B cell (primary cell): ENCODE results near the gene TUT1. TPM values are rescaled to one million over a fixed set of nuclear protein-coding genes. Genes with fewer than 3 reads are reported as not detected.

Source experiments
- ATAC-seq: fragments of 200-7000 bp; cut with Tn5 transposase; one replicate; pipeline ENCODE4 v1.10.0; 2021; ENCODE audit warnings: low read depth, mild to moderate bottlenecking, moderate number of reproducible peaks, moderate library complexity
- CTCF ChIA-PET: fragments of 350-600 bp; sonication (Branson Sonifier 250); formaldehyde crosslinking; loops from one replicate; lab custom pipeline; 2021; ENCODE audit warnings: antibody characterized with exemption, inconsistent platforms; lab: Charles Lee
- POLR2A ChIA-PET: fragments of 350-600 bp; sonication (Branson Sonifier 250); formaldehyde crosslinking; loops from one replicate; lab custom pipeline; 2021; ENCODE audit warnings: antibody characterized with exemption; lab: Charles Lee
- DNase-seq: peaks from one replicate; pipeline ENCODE4 v3.0.0; 2013
- H2AFZ ChIP-seq: 2 replicates; pipeline ENCODE4 v1.6.1; 2012; ENCODE audit warnings: mild to moderate bottlenecking, low read depth, low read length; ENCODE audit not compliant: insufficient read depth, poor library complexity, severe bottlenecking
- H3K27ac ChIP-seq, 2 donors: 1 replicate in 1 of 2; 2 replicates in 1 of 2; pipeline ENCODE4 v1.5.1; 2012 to 2013; ENCODE audit warnings: low read length in 2 of 2, mild to moderate bottlenecking in 2 of 2, moderate library complexity in 1 of 2
- H3K27me3 ChIP-seq, 4 experiments: fragments of 200-600 bp in 1 of 4; sonication (generic) in 1 of 4; replicated peaks in 1 of 4; 1 replicate in 2 of 4; 2 replicates in 2 of 4; pipeline versions ENCODE4 v1.6.1 to v1.7.0; 2013 to 2016; ENCODE audit warnings: low read length in 3 of 4, mild to moderate bottlenecking in 2 of 4, mixed read lengths in 1 of 4, moderate library complexity in 1 of 4; ENCODE audit not compliant: insufficient read depth in 4 of 4, control insufficient read depth in 3 of 4; ENCODE audit errors: control extremely low read depth in 1 of 4
- H3K36me3 ChIP-seq, 2 experiments: replicated peaks in 1 of 2; 1 replicate in 1 of 2; 2 replicates in 1 of 2; pipeline versions ENCODE4 v1.6.1 to v1.7.1; 2013; ENCODE audit warnings: low read length in 1 of 2; ENCODE audit not compliant: insufficient read depth in 2 of 2, control insufficient read depth in 1 of 2; ENCODE audit errors: control extremely low read depth in 1 of 2, extremely low read depth in 1 of 2
- H3K4me1 ChIP-seq, 2 donors: fragments of 200-600 bp in 1 of 2; sonication (generic) in 1 of 2; 1 replicate in 1 of 2; 2 replicates in 1 of 2; pipeline versions ENCODE4 v1.5.1 to v1.6.1; 2013 to 2017; ENCODE audit warnings: low read length in 2 of 2; ENCODE audit not compliant: control insufficient read depth in 2 of 2, insufficient read depth in 2 of 2
- H3K4me2 ChIP-seq: replicated peaks from 2 replicates; pipeline ENCODE3; 2012; ENCODE audit warnings: mild to moderate bottlenecking, low read depth, low read length; ENCODE audit not compliant: poor library complexity, severe bottlenecking
- H3K4me3 ChIP-seq, 5 experiments: fragments of 200-600 bp in 1 of 5; sonication (generic) in 1 of 5; 1 replicate in 3 of 5; 2 replicates in 2 of 5; pipeline versions ENCODE4 v1.5.1 to v1.7.0; 2011 to 2016; ENCODE audit warnings: low read length in 4 of 5, mild to moderate bottlenecking in 4 of 5, low read depth in 2 of 5, control low read depth in 1 of 5, moderate library complexity in 1 of 5; ENCODE audit not compliant: insufficient read depth in 1 of 5; ENCODE audit errors: control extremely low read depth in 1 of 5, extremely low read depth in 1 of 5
- H3K79me2 ChIP-seq: fragments of 200-600 bp; sonication (generic); one replicate; pipeline ENCODE4 v1.6.0; 2016; ENCODE audit warnings: low read length; ENCODE audit not compliant: control insufficient read depth, insufficient read depth
- H3K9ac ChIP-seq: fragments of 200-600 bp; sonication (generic); 2 replicates; pipeline ENCODE4 v1.6.1; 2017; ENCODE audit warnings: mild to moderate bottlenecking, low read length, moderate library complexity
- H3K9me3 ChIP-seq, 3 donors: one replicate each; pipeline versions ENCODE4 v1.6.1 to v1.7.1; 2013; ENCODE audit warnings: low read length in 2 of 3; ENCODE audit not compliant: control insufficient read depth in 2 of 3, insufficient read depth in 1 of 3; ENCODE audit errors: control extremely low read depth in 1 of 3
- H4K20me1 ChIP-seq: 2 replicates; pipeline ENCODE4 v1.6.0; 2012; ENCODE audit warnings: mild to moderate bottlenecking, low read length; ENCODE audit not compliant: insufficient read depth, control insufficient read depth, poor library complexity, severe bottlenecking
- H3K27ac Mint-ChIP-seq: one replicate; pipeline ENCODE4 v1.8.0; 2021; ENCODE audit warnings: mixed read lengths
- H3K27me3 Mint-ChIP-seq: one replicate; pipeline ENCODE4 v1.8.0; 2021; ENCODE audit warnings: mixed read lengths
- H3K4me1 Mint-ChIP-seq: one replicate; pipeline ENCODE4 v1.8.0; 2021; ENCODE audit warnings: mixed read lengths
- H3K4me3 Mint-ChIP-seq: one replicate; pipeline ENCODE4 v1.8.0; 2021; ENCODE audit warnings: mixed read lengths
- H3K9me3 Mint-ChIP-seq: one replicate; pipeline ENCODE4 v1.8.0; 2022; ENCODE audit warnings: mixed read lengths; ENCODE audit not compliant: insufficient read depth
- EZH2 ChIP-seq: IDR thresholded peaks from 2 replicates; pipeline ENCODE4 v1.6.1; 2012; ENCODE audit warnings: borderline replicate concordance, low read depth, mild to moderate bottlenecking, moderate library complexity, low read length; ENCODE audit not compliant: insufficient read depth, poor library complexity, severe bottlenecking
- WGBS: methylation state at CpG from one replicate; pipeline ENCODE4 v1.1.5; 2013; ENCODE audit warnings: missing lambda C conversion rate; ENCODE audit not compliant: insufficient coverage; 5-methylcytosine and 5-hydroxymethylcytosine counted together
- intact Hi-C: fragments of 100-400 bp; cut with micrococcal nuclease; formaldehyde crosslinking; loops from one replicate; pipeline ENCODE4 v1.10.0; 2022
- polyA plus RNA-seq: library from polyadenylated mRNA; depleted of rRNA; stranded (reverse); fragments of >200 nt; gene quantifications from 2 replicates; pipeline ENCODE4 v1.2.3, GENCODE V29; 2012
- total RNA-seq, 2 donors: library from RNA; stranded (reverse); fragments of 120-200 nt in 1 of 2; gene quantifications; 1 replicate in 1 of 2; 2 replicates in 1 of 2; pipeline versions ENCODE4 v1.2.3 to v1.2.4, GENCODE V29; 2013 to 2022
- TF ChIP-seq, protein P1 (sequence below): fragments of 200-600 bp; IDR thresholded peaks from one replicate; pipeline ENCODE4 v1.8.0; 2022; ENCODE audit warnings: antibody characterized with exemption, mild to moderate bottlenecking

The TUT1 gene
- total and polyA plus RNA-seq, 2 donors (not counting 1 experiment from before 2014, with no cell fraction given) = 31.1 to 47.7 TPM

DNA sequence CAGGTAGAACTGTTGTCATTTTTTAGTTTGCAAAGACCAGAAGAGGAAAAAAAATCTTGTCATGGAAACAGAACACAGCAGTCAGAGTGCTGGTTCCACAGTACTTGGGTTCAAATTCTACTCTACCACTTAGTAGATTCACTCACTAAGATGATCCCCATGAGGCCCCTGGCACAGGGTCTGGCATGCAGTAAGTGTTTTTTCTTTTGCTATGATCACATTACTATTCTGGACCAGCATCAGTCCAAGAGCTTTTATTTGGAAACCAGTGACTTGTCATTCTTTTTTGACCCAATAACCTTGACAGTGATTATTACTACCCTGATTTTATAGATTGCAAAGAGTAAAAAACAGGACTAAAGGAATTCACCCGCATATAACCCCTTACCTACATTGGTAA, 21.7 kb downstream of the TUT1 start:
- peak overlapping the region in 1 of 2 donors; percentile 23 for H3K27ac ChIP-seq
- no peak overlapping the region for H3K4me3 Mint-ChIP-seq
- whole genome bisulfite sequencing = no CpG with 5 or more reads among the region's 1 CpG
- no peak overlapping the region for H3K4me3 ChIP-seq
- no peak for DNase-seq
- H3K27ac Mint-ChIP-seq = no peak overlapping the region
- H3K9me3 ChIP-seq = peaks cover 0 to 3% (median 0%) of the 10 kb centered on the region in 3 donors
- TF ChIP-seq EZH2 = no peak
- TF ChIP-seq, protein P1, sequence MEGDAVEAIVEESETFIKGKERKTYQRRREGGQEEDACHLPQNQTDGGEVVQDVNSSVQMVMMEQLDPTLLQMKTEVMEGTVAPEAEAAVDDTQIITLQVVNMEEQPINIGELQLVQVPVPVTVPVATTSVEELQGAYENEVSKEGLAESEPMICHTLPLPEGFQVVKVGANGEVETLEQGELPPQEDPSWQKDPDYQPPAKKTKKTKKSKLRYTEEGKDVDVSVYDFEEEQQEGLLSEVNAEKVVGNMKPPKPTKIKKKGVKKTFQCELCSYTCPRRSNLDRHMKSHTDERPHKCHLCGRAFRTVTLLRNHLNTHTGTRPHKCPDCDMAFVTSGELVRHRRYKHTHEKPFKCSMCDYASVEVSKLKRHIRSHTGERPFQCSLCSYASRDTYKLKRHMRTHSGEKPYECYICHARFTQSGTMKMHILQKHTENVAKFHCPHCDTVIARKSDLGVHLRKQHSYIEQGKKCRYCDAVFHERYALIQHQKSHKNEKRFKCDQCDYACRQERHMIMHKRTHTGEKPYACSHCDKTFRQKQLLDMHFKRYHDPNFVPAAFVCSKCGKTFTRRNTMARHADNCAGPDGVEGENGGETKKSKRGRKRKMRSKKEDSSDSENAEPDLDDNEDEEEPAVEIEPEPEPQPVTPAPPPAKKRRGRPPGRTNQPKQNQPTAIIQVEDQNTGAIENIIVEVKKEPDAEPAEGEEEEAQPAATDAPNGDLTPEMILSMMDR = no peak
- H4K20me1 ChIP-seq = peaks cover 15% of the 10 kb centered on the region
- no peaks in the 10 kb centered on the region for H3K27me3 Mint-ChIP-seq
- no peaks in the 10 kb centered on the region for H3K27me3 ChIP-seq
- peaks cover 23% of the 10 kb centered on the region for H3K79me2 ChIP-seq
- H3K9me3 Mint-ChIP-seq = no peaks in the 10 kb centered on the region
- intact Hi-C loops = loop anchor here (5.0 kb wide), 1 partner anchor 138 kb away; the partner anchor contains the start of genes BSCL2 and GNG3
- H3K4me1 ChIP-seq = peaks cover 9 to 17% of the 10 kb centered on the region in 2 donors
- ATAC-seq = no peak
- no peak overlapping the region for H3K9ac ChIP-seq
- no peak overlapping the region for H3K4me2 ChIP-seq
- peaks cover 50% of the 10 kb centered on the region for H3K4me1 Mint-ChIP-seq
- no peak overlapping the region for H2AFZ ChIP-seq
- CTCF ChIA-PET = interaction anchor here (0.6 to 6.1 kb wide), 9 partner anchors 9 to 292 kb away, joined by 3 to 33 read pairs (median 3); partner anchors contain the start of genes HNRNPUL2 and TUT1
- POLR2A ChIA-PET = interaction anchor here (1.4 kb wide), 1 partner anchor 14 kb away, joined by 4 read pairs; no protein-coding TSS in a partner anchor
- H3K36me3 ChIP-seq = peaks cover 15 to 64% of the 10 kb centered on the region in 2 experiments

DNA sequence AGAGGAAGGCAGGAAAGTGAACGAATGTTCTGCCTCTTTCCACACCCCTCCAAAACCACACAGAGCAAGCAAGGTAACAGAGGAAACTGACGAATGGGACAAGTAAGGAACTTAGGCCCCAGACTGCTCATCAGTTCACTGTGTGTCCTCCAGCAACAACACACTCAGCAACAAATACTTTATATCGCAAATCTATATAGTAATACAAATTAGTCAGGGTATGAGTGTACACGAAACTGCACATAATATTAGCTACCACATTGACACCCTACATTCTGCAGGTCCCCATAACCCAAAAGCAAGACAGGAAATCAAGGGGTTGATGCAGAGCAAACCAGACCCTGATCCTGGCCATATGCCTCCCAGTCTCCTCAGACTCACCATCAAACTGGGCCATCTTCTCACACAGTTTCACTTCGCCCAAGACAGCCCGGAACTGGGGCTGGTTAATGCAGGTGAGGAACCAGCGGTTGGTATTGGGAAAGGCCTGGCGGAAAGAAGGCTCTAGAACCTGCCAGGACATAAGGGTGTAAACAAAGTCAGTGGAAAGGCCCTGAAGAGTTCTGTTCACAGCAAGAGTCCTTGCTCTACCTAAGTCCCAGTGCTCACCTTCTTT, 24.2 kb downstream of the TUT1 start:
- POLR2A ChIA-PET = interaction anchor here (0.6 to 0.7 kb wide), 2 partner anchors 77 to 195 kb away, joined by 3 to 5 read pairs; no protein-coding TSS in a partner anchor
- no peak overlapping the region for H3K9ac ChIP-seq
- peaks cover 28% of the 10 kb centered on the region for H3K4me1 Mint-ChIP-seq
- no peaks in the 10 kb centered on the region for H3K9me3 ChIP-seq
- H3K27ac ChIP-seq = no peak overlapping the region
- CTCF ChIA-PET = interaction anchor here (0.7 to 1.3 kb wide), 3 partner anchors 9 to 172 kb away, joined by 3 to 5 read pairs (median 3); no protein-coding TSS in a partner anchor
- H3K79me2 ChIP-seq = peaks cover 21% of the 10 kb centered on the region
- H3K4me3 ChIP-seq = no peak overlapping the region
- H3K9me3 Mint-ChIP-seq = no peaks in the 10 kb centered on the region
- H3K4me3 Mint-ChIP-seq = no peak overlapping the region
- peaks cover 0 to under 1% of the 10 kb centered on the region in 2 donors for H3K4me1 ChIP-seq
- peaks cover 20% of the 10 kb centered on the region for H4K20me1 ChIP-seq
- WGBS = 91% methylated on average over 4 of the region's 8 CpGs
- H3K27me3 Mint-ChIP-seq = no peaks in the 10 kb centered on the region
- ATAC-seq (no peak), DNase-seq (no peak)
- H3K36me3 ChIP-seq = peaks cover 18 to 74% of the 10 kb centered on the region in 2 experiments
- H3K27ac Mint-ChIP-seq = no peak overlapping the region
- no peak overlapping the region for H3K4me2 ChIP-seq
- no peaks in the 10 kb centered on the region for H3K27me3 ChIP-seq
- TF ChIP-seq, protein P1 = no peak
- no peak for TF ChIP-seq EZH2
- H2AFZ ChIP-seq = no peak overlapping the region
- intact Hi-C loops = no loop called here
